ENCODE results near the gene METTL16.

Gene METTL16

DNA sequence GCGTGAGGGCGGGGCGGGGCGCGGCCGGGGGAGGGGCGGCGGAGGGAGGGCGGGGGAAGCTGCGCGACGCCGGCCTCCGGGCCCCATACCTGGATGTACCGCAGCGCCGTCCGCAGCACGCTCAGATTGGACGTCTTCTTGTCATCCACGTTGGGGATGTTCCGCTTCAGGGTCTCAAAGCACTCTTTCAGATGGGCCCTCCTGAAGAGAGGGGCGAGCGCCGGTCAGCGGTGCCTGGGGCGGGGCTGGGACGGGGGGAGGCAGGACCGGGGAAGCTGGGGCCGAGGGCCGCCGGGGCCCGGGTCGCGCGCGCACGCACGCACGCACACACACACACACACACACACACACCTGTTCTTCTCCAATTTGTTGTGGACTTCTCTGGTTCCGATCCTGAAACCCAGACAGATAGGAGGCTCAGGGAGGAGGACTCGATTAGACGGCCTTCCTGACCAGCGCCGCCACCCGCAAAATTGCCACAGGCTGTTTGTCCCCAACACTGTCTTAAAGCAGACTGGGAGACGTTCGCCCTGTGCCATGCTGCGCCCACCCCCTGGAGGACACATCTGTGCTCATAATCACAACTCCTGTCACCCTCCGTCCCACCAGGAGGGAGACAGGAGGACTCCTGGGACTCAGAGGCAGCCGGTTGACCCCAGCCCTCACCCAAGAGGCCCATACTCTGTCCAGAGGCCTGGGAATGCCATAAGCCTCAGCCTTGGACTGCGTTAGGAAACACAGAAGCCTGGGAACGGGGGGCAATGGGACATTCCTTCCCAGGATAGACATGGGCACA lies 117.5 kb downstream of the METTL16 start:
- DNase-seq: no peak

DNA sequence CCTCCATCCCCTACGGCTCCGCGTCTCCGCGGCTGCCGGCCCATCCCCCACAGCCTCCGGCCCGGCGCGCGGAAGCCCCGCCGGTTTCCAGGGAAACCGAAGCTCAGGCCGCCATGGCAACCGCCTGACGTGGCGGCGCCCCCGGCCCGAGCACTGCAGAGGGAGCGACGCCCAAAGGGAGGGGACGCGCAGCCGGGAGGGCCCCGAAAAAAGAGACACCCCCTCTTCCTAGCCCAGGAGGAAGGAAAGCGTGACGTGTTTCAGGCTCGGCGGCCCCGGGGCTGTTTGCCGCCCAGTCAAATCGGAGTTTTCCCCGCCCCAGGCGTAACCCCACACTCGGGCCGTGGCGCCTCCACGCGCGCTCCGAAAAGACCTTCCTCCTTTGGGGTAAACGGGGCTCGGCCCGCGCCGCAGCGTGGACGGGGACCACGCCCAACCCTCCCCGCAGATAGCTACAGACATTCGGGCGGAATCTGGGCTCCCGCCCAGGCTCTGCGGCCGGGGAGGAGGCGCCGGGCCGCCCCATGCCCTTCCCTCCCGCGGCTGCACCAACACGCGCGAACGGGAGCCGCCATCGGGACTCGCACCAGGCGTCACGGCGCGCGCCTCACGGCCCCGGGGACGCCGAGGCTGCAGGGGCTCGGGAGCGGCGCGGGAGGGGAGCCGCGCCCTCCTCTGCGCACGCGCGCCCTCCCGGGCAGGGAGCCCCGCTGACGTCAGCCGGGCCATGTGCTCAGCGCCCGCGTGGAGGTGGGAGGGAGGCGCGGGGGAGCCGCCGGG lies 118.3 kb downstream of the METTL16 start:
- peak; percentile 83 for DNase-seq

GRCh38 chr17:2392252-2393173 lies 119.2 kb downstream of the METTL16 start:
- DNase-seq: peak; percentile 91

DNA sequence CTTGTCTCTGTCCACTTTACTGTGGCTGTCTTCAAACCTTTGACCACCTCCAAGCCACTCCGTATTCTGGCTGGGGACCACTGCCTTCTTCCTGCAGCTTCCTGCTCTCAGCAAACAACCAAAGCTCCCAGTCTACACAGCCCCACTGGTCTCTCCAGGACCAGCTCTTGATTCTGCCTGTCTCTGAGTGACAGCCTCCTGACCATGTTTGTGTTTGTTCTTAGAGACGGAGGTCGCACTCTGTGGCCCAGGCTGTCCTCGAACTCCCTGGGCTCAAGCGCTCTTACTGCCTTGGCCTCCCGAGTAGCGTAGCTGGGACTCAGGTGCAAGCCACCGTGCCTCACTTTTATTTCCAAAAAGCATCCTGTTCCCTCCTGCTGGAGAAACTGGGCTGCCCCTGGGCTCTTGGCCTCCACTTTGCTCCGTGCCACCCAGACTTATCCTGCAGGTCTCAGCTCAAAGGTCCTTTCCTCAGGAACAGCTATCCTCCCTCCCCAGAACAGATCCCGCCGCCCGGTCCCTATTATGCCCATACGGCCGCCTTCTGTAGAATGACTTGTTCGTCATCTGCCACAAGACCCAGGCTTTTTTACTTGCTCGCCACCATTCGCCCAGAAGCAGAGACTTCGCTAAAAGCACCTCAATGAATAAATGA lies 120.0 kb downstream of the METTL16 start:
- no peak for DNase-seq

- DNase-seq: no peak
These were observed 121.4 kb downstream of the METTL16 start for GRCh38 chr17:2390199-2390836.

DNA sequence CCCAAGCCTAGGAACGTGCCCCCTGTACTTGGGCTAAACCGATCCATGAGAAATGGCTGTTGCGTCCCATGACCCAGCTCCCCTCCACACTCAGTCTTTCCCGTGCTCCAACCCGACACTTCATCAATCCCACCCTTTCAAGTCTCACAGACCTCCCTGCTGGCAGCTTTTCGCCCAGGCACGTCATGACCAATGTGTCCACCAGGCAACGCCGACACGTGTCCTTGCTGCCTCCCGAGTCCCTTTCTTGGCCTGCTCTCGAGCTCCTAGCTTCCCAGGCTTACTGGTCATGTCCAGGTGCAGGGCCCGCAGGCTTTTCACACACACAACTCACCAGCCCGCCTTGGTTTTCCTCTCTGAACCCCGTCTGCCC lies 123.0 kb downstream of the METTL16 start:
- no peak for DNase-seq

- no peak for DNase-seq
These were observed 123.5 kb downstream of the METTL16 start for GRCh38 chr17:2388020-2388682.

DNA sequence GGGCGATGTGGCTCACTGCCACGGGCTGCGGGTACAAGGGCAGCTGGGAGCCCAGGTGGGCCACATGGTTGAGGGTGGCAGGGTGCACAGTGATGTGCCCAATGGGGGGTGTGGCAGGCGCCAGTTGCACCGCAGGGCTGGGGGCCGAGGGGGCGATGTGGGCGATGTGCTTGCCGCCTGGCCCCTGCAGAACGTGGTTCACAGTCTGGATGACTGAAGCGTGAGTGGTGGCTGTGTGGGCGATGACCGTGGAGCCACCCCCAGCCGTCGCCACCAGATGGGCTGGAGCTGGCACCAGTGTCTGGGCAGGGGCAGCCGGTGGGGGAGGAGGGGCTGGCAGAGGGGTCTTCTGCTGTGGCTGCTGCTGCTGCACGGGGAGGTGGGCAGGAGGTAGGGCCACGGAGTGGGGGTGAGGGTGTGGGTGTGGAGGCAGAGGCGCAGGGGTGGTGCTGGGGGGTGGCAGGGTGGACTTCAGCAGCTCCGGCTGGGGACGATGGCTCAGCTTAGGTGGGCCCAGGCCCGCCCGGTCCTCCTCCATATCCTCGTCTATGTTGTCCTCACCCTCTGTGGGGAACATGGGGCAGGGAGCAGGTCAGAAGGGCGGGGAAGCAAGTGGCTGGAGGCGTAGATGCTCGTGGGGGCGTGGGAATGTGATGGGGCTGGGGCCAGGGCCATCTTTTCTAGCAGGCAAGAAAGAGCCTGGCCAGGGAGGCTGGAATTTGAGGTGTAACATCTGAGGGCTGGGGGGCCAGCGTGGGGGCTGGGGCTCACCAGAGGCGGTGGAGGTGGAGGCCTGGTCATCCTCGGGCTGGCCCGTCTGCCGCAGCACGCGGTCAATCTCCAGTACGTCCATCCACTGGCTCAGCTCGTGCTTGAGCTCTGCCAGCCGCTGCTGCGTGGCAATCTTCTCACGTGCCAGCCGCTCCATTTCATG lies 124.3 kb downstream of the METTL16 start:
- DNase-seq: no peak

DNA sequence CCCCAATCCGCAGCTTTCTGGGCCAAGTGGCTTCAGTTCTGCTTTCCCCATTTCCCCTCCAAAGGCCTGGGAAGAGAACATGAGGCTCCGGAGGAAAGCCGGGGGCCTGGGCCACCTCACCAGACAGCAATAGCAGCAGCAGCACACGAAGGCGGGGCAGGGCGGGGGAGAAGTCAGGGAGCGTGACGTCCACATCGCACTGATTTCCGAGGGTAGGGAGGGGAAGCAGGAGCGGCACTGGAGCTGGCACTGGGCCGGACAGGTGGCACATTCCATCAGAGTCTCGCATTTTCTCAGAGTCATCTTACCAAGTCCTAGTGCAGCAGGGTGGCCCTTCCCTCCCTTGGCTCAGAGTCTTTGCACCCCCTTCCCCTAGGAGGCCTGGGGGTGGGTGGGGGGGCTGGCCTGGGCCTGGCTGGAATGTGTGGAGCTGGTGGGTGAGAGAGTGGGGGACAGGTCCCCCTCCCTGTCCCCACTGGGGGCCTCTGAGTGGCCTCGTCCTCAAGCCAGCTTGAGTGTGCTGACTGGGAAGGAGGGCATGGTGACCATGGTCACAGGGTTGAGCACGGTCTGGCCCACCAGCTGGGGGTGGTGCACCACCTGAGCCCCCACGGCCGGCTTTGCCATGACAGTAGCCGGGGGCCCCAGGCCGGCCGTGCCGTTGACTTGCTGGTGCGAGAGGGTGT lies 125.1 kb downstream of the METTL16 start:
- no peak for DNase-seq

DNA sequence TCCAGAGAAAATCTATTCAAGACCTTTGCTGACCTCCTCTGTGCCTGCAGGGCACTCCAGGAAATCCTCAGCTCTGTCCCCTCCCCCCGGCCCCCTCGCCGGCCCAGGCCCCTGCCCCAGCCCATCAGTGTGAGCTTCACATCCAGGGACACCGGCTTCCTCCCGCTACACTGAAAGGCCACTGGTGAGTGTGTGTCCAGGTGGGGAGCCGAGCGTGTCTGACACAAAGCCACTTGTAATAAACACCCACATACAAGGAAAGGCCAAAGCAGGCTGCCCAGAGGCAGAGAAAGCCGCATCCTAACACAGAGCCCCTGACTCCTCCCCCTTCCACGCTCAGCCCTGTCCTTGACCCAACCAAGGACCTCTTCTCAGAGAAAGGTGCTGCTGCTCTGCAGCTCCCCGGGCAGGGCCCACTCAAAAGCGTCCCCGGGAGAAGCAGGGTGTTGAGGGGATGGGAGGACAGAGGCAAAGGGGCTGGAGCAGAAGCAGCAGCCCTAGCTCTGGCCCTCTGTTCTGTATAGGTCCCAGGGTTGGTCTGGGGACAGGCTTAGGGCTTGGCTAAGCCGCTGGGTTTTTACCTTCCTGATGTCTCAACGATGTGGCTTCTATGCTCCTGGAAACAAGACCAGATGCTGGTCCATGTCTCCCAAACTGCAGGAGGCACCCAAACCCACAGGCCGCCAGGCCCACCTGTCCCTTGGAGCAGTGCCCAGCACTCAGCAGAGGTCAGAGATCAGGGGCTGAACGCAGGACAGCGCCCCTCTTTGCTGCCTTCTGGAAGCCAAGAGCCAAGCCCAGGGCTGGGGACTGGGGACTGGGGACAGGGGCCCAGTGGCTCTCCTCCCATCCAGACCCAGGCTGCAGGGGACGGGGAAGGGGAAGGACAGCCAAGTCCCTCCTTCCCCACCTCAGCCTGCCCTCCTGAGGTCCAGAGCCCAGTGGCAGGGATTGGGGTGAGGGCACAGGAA lies 126.2 kb downstream of the METTL16 start:
- no peak for DNase-seq

DNA sequence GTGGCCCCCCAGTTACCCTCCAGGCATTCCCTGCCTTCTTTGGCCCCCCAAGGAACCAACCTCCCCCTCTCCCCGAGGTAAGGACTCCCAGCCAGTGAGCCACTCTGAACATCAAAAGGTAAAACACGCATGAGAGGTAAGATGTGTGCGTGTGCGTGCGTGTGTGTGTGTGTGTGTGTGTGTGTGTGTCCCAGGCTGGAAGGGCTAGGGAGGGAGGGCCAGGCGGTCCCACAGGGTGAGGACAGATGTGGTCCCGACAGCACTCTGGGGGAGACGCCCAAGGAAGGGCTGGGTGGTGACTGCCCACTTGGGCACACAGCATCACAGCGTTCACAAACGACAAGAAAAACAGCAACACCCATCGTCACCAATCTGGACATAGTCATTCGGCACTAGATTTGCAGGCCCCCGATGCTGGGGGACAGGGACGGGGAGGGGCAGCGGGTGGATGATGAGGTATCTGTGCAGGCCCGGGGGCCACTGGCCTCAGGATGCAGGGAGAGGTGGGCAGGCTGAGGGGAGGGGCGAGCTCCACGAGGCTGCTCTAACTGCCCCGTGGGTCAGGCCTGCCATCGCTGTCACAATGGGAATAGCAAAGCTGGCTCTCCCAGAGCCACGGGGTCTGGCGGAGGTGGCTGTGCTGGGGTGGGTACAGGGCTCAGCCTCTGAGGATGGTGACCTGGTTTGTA lies 127.1 kb downstream of the METTL16 start:
- DNase-seq: no peak

DNA sequence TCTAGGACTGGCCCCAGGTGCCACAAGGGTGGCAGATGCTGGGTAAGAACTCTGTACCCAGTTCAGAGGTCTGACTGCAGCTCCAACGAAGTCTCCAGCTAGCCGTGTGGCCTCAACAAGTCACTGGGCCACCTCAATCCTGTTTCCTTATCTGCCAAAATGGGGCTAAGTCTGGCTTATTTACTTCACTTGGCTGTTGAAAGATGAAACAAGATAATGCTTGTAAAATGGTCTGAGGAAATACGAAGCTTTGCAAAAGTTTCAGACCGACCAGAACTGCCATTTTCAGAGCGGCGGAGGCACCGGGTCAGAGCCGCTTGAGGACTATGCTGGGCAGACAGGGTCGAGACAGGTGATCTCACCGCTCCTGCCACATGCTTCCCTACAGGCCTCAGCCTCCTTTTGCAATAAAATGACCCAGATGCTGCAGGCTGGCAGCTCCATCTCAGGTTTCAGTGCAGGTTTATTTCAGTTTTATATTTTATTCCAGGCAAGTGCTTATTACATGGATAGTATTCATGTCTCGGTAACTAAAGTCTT lies 128.0 kb downstream of the METTL16 start:
- DNase-seq: no peak

- no peak for DNase-seq
These were observed 130.6 kb downstream of the METTL16 start for GRCh38 chr17:2380950-2381649.

- no peak for DNase-seq
These were observed 131.3 kb downstream of the METTL16 start for GRCh38 chr17:2380226-2380922.

- DNase-seq: no peak
These were observed 132.0 kb downstream of the METTL16 start for GRCh38 chr17:2379489-2380225.

DNA sequence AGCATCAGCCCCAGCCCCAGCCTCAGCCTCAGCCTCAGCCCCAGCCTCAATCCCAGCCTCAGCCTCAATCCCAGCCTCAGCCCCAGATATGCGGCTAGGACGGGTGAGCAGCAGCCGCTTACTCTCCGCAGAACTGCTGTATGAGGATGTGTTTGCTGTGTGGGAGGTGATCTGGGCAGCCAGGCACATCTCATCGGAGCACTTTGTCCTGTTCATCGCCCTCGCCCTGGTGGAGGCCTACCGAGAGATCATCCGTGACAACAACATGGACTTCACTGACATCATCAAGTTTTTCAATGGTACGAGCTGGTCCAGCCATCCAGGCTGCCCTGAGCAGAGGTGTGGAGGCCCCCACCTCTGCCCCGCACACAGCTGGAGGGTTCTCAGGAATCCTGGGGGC lies 132.8 kb downstream of the METTL16 start:
- DNase-seq: no peak

All from NCI-H226 (cell line).